MM.1S (cell line): ENCODE results near the gene CPEB1.

Experiments
- CTCF ChIP-seq: fragments of 300-600 bp; sonication (generic); IDR thresholded peaks from 2 replicates; pipeline ENCODE4 v1.5.1; 2016; ENCODE audit warnings: antibody characterized with exemption, low read length, mixed read lengths
- EZH2 ChIP-seq: fragments of 300-600 bp; sonication (generic); optimal IDR thresholded peaks from 2 replicates; pipeline ENCODE3; 2017; ENCODE audit warnings: low read depth, mild to moderate bottlenecking, antibody characterized with exemption, low read length, mixed read lengths

GRCh38 chr15:82642656-82643055, 4.5 kb downstream of the CPEB1 start:
- TF ChIP-seq EZH2, result no peak
- TF ChIP-seq CTCF, result no peak
